SK-N-SH treated with all-trans-retinoic acid at 6 μM for 48 hours (cell line): Measurements from ENCODE around the gene ZGPAT.

Experiments
- ATAC-seq: fragments of 200-7000 bp; cut with Tn5 transposase; 3 replicates; pipeline ENCODE4 v1.9.1; 2020; ENCODE audit warnings: mild to moderate bottlenecking, moderate library complexity
- ARNTL ChIP-seq: fragments of 450-650 bp; formaldehyde crosslinking; IDR thresholded peaks from 2 replicates; pipeline ENCODE4 v1.5.0; 2020; ENCODE audit warnings: low read depth, mild to moderate bottlenecking, moderate library complexity, borderline replicate concordance
- BACH2 ChIP-seq: fragments of 250-450 bp; sonication (Bioruptor Pico); IDR thresholded peaks from 2 replicates; pipeline ENCODE4 v1.9.0; 2021; ENCODE audit warnings: mild to moderate bottlenecking, borderline replicate concordance
- CSDC2 ChIP-seq: fragments of 250-450 bp; sonication (Bioruptor Pico); IDR thresholded peaks from 2 replicates; pipeline ENCODE4 v1.5.0; 2020; ENCODE audit warnings: mild to moderate bottlenecking, moderate library complexity
- CSRNP3 ChIP-seq: fragments of 250-450 bp; sonication (Bioruptor Pico); IDR thresholded peaks from 2 replicates; pipeline ENCODE4 v1.5.1; 2021; ENCODE audit warnings: mild to moderate bottlenecking, moderate library complexity
- GLIS3 ChIP-seq: fragments of 250-450 bp; sonication (Bioruptor Pico); IDR thresholded peaks from 2 replicates; pipeline ENCODE4 v1.5.0; 2020; ENCODE audit warnings: mild to moderate bottlenecking, moderate library complexity
- ISL1 ChIP-seq: fragments of 250-450 bp; sonication (Bioruptor Pico); IDR thresholded peaks from 2 replicates; pipeline ENCODE4 v2.1.2; 2022; ENCODE audit warnings: mild to moderate bottlenecking, moderate library complexity
- OSR1 ChIP-seq: fragments of 250-450 bp; sonication (Bioruptor Pico); IDR thresholded peaks from 2 replicates; pipeline ENCODE4 v1.8.0; 2022; ENCODE audit warnings: moderate library complexity, mild to moderate bottlenecking, inconsistent platforms
- PATZ1 ChIP-seq: fragments of 250-450 bp; sonication (Bioruptor Pico); IDR thresholded peaks from 2 replicates; pipeline ENCODE4 v1.8.0; 2020; ENCODE audit warnings: mild to moderate bottlenecking, moderate library complexity, borderline replicate concordance
- POU6F1 ChIP-seq: fragments of 250-450 bp; sonication (Bioruptor Pico); IDR thresholded peaks from 2 replicates; pipeline ENCODE4 v1.8.0; 2021; ENCODE audit warnings: low read depth, mild to moderate bottlenecking, moderate library complexity, borderline replicate concordance
- PPARA ChIP-seq: fragments of 250-450 bp; sonication (Bioruptor Pico); IDR thresholded peaks from 2 replicates; pipeline ENCODE4 v1.5.0; 2020; ENCODE audit warnings: mild to moderate bottlenecking, borderline replicate concordance
- RARB ChIP-seq: fragments of 250-450 bp; sonication (Bioruptor Pico); IDR thresholded peaks from 2 replicates; pipeline ENCODE4 v1.8.0; 2021; ENCODE audit warnings: mild to moderate bottlenecking, moderate library complexity
- SNAI2 ChIP-seq: fragments of 250-450 bp; sonication (Bioruptor Pico); IDR thresholded peaks from 2 replicates; pipeline ENCODE4 v1.5.0; 2020; ENCODE audit warnings: mild to moderate bottlenecking, moderate library complexity
- TCF4 ChIP-seq: fragments of 250-450 bp; sonication (Bioruptor Pico); IDR thresholded peaks from 2 replicates; pipeline ENCODE4 v1.8.0; 2021; ENCODE audit warnings: mild to moderate bottlenecking, moderate library complexity, borderline replicate concordance
- TOX ChIP-seq: fragments of 250-450 bp; sonication (Bioruptor Pico); IDR thresholded peaks from 2 replicates; pipeline ENCODE4 v1.8.0; 2021; ENCODE audit warnings: mild to moderate bottlenecking, moderate library complexity, borderline replicate concordance
- ZC3H10 ChIP-seq: fragments of 250-450 bp; sonication (Bioruptor Pico); IDR thresholded peaks from 2 replicates; pipeline ENCODE4 v1.5.1; 2021; ENCODE audit warnings: mild to moderate bottlenecking, moderate library complexity
- ZFP30 ChIP-seq: fragments of 450-650 bp; formaldehyde crosslinking; IDR thresholded peaks from 2 replicates; pipeline ENCODE4 v1.5.0; 2022; ENCODE audit warnings: mild to moderate bottlenecking, moderate library complexity
- ZNF70 ChIP-seq: fragments of 450-650 bp; formaldehyde crosslinking; IDR thresholded peaks from 2 replicates; pipeline ENCODE4 v1.5.0; 2020; ENCODE audit warnings: mild to moderate bottlenecking, moderate library complexity
- TF ChIP-seq, protein P1 (sequence below): fragments of 250-450 bp; sonication (Bioruptor Pico); IDR thresholded peaks from 2 replicates; pipeline ENCODE4 v1.5.1; 2020; ENCODE audit warnings: low read depth, mild to moderate bottlenecking, moderate library complexity
- TF ChIP-seq, protein P2 (sequence below): fragments of 250-450 bp; sonication (Bioruptor Pico); IDR thresholded peaks from 2 replicates; pipeline ENCODE4 v1.5.0; 2020; ENCODE audit warnings: mild to moderate bottlenecking, moderate library complexity

The ZGPAT gene

GRCh38 chr20:63746751-63747315 lies 39.0 kb downstream of the ZGPAT start:
- TF ChIP-seq ARNTL (no peak), ZC3H10 (CRISPR knock-in tag) (no peak), ISL1 (no peak), ZFP30 (CRISPR knock-in tag) (no peak), TOX (CRISPR knock-in tag) (no peak), CSDC2 (CRISPR knock-in tag) (no peak), PPARA (CRISPR knock-in tag) (no peak), CSRNP3 (CRISPR knock-in tag) (no peak), BACH2 (CRISPR knock-in tag) (no peak), GLIS3 (CRISPR knock-in tag) (no peak), SNAI2 (CRISPR knock-in tag) (no peak), RARB (CRISPR knock-in tag) (no peak), ZNF70 (CRISPR knock-in tag) (no peak), POU6F1 (CRISPR knock-in tag) (no peak), TCF4 (no peak), OSR1 (CRISPR knock-in tag) (no peak), PATZ1 (CRISPR knock-in tag) (no peak)
- TF ChIP-seq, protein P1, sequence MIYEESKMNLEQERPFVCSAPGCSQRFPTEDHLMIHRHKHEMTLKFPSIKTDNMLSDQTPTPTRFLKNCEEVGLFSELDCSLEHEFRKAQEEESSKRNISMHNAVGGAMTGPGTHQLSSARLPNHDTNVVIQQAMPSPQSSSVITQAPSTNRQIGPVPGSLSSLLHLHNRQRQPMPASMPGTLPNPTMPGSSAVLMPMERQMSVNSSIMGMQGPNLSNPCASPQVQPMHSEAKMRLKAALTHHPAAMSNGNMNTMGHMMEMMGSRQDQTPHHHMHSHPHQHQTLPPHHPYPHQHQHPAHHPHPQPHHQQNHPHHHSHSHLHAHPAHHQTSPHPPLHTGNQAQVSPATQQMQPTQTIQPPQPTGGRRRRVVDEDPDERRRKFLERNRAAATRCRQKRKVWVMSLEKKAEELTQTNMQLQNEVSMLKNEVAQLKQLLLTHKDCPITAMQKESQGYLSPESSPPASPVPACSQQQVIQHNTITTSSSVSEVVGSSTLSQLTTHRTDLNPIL, result no peak
- TF ChIP-seq, protein P2, sequence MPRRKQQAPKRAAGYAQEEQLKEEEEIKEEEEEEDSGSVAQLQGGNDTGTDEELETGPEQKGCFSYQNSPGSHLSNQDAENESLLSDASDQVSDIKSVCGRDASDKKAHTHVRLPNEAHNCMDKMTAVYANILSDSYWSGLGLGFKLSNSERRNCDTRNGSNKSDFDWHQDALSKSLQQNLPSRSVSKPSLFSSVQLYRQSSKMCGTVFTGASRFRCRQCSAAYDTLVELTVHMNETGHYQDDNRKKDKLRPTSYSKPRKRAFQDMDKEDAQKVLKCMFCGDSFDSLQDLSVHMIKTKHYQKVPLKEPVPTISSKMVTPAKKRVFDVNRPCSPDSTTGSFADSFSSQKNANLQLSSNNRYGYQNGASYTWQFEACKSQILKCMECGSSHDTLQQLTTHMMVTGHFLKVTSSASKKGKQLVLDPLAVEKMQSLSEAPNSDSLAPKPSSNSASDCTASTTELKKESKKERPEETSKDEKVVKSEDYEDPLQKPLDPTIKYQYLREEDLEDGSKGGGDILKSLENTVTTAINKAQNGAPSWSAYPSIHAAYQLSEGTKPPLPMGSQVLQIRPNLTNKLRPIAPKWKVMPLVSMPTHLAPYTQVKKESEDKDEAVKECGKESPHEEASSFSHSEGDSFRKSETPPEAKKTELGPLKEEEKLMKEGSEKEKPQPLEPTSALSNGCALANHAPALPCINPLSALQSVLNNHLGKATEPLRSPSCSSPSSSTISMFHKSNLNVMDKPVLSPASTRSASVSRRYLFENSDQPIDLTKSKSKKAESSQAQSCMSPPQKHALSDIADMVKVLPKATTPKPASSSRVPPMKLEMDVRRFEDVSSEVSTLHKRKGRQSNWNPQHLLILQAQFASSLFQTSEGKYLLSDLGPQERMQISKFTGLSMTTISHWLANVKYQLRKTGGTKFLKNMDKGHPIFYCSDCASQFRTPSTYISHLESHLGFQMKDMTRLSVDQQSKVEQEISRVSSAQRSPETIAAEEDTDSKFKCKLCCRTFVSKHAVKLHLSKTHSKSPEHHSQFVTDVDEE (CRISPR knock-in tag), result no peak
- ATAC-seq, result peak; percentile 12; the same call in 2 of the 3 replicates

- ATAC-seq, result no peak
- TF ChIP-seq, protein P2 (CRISPR knock-in tag), result no peak
- TF ChIP-seq, protein P1, result no peak
- TF ChIP-seq POU6F1 (CRISPR knock-in tag), result no peak
- TF ChIP-seq CSRNP3 (CRISPR knock-in tag), result no peak
- no peak for TF ChIP-seq ZNF70 (CRISPR knock-in tag)
- no peak for TF ChIP-seq RARB (CRISPR knock-in tag)
- no peak for TF ChIP-seq ZC3H10 (CRISPR knock-in tag)
- TF ChIP-seq TOX (CRISPR knock-in tag), result no peak
- no peak for TF ChIP-seq BACH2 (CRISPR knock-in tag)
Measured at GRCh38 chr20:63747622-63748069, 39.8 kb downstream of the ZGPAT start.
